GM23248 (cell line): ENCODE measurements around the gene KIZ. TPM values are rescaled to one million over a fixed set of nuclear protein-coding genes. Genes with fewer than 3 reads are reported as not detected.

Experiments
- DNase-seq: peaks from one replicate; pipeline ENCODE4 v3.0.0-alpha.2; 2015
- H2AFZ ChIP-seq: fragments of 200-600 bp; sonication (generic); 2 replicates; pipeline ENCODE4 v1.6.1; 2016; ENCODE audit warnings: antibody characterized with exemption
- H3F3A ChIP-seq: fragments of 200-600 bp; sonication (generic); 2 replicates; pipeline ENCODE4 v1.6.1; 2016; ENCODE audit warnings: mild to moderate bottlenecking, antibody characterized with exemption, mixed run types; ENCODE audit not compliant: insufficient read depth
- H3K27ac ChIP-seq: fragments of 200-600 bp; sonication (generic); 2 replicates; pipeline ENCODE4 v1.5.1; 2016; ENCODE audit warnings: mild to moderate bottlenecking
- H3K27me3 ChIP-seq: fragments of 200-600 bp; sonication (generic); replicated peaks from 2 replicates; pipeline ENCODE4 v1.6.1; 2016; ENCODE audit warnings: mild to moderate bottlenecking; ENCODE audit not compliant: insufficient read depth
- H3K36me3 ChIP-seq: fragments of 200-600 bp; sonication (generic); 2 replicates; pipeline ENCODE4 v1.6.1; 2016; ENCODE audit warnings: low read depth, mild to moderate bottlenecking
- H3K4me1 ChIP-seq: fragments of 200-600 bp; sonication (generic); 2 replicates; pipeline ENCODE4 v1.6.1; 2016; ENCODE audit warnings: mild to moderate bottlenecking; ENCODE audit not compliant: insufficient read depth
- H3K4me2 ChIP-seq: fragments of 200-600 bp; sonication (generic); one replicate; pipeline ENCODE4 v1.6.1; 2016; ENCODE audit warnings: mild to moderate bottlenecking; ENCODE audit not compliant: unreplicated experiment
- H3K4me3 ChIP-seq: fragments of 200-600 bp; sonication (generic); 2 replicates; pipeline ENCODE4 v1.5.1; 2016; ENCODE audit warnings: mild to moderate bottlenecking
- H3K79me2 ChIP-seq: fragments of 200-600 bp; sonication (generic); 2 replicates; pipeline ENCODE4 v1.6.1; 2016; ENCODE audit warnings: mild to moderate bottlenecking; ENCODE audit not compliant: insufficient read depth
- H3K9ac ChIP-seq: fragments of 200-600 bp; sonication (generic); 2 replicates; pipeline ENCODE4 v1.6.1; 2016; ENCODE audit warnings: mild to moderate bottlenecking
- H3K9me2 ChIP-seq: fragments of 200-600 bp; sonication (generic); 2 replicates; pipeline ENCODE4 v1.6.1; 2016; ENCODE audit warnings: mixed run types, mild to moderate bottlenecking, moderate library complexity; ENCODE audit not compliant: insufficient read depth
- H3K9me3 ChIP-seq: fragments of 200-600 bp; sonication (generic); one replicate; pipeline ENCODE4 v1.6.1; 2017; ENCODE audit warnings: low read depth
- H4K20me1 ChIP-seq: fragments of 200-600 bp; sonication (generic); 2 replicates; pipeline ENCODE4 v1.6.0; 2016; ENCODE audit not compliant: insufficient read depth
- EZH2 ChIP-seq: fragments of 200-600 bp; sonication (generic); IDR thresholded peaks from 2 replicates; pipeline ENCODE4 v1.6.1; 2018; ENCODE audit warnings: antibody characterized with exemption, mild to moderate bottlenecking; ENCODE audit not compliant: insufficient read depth, poor library complexity, severe bottlenecking
- EZH2phosphoT487 ChIP-seq: fragments of 200-600 bp; sonication (generic); IDR thresholded peaks from 2 replicates; pipeline ENCODE4 v1.6.1; 2018; ENCODE audit warnings: antibody characterized with exemption, moderate library complexity, mild to moderate bottlenecking, low read depth; ENCODE audit not compliant: insufficient read depth
- WGBS, 2 experiments: methylation state at CpG; one replicate each; pipeline ENCODE4 v1.1.6; 2015 to 2017; ENCODE audit warnings: low lambda C conversion rate in 2 of 2, low coverage in 1 of 2; ENCODE audit errors: missing lambda C conversion rate in 2 of 2; 5-methylcytosine and 5-hydroxymethylcytosine counted together
- in situ Hi-C: fragments of 300-500 bp; cut with MboI; formaldehyde crosslinking; loops from 2 replicates; pipeline ENCODE4 v1.15.0; 2020
- polyA plus RNA-seq: library from polyadenylated mRNA; unstranded; fragments of >200 nt; fragmentation: Nextera tagmentation; extraction: Ambion mirVana; gene quantifications from 2 replicates; pipeline ENCODE4 v1.2.1, GENCODE V29; 2016
- total RNA-seq: library from RNA; depleted of rRNA; stranded (reverse); fragments of >200 nt; shearing (Covaris generic); gene quantifications from 2 replicates; pipeline ENCODE4 v1.2.3, GENCODE V29; 2014

KIZ gene
- total and polyA plus RNA-seq, 2 experiments from 2014 or later: 15.4 to 24.5 TPM

GRCh38 chr20:21137078-21137477 is 11.2 kb downstream of the KIZ start:
- Histone ChIP-seq H3K4me3 (no peak overlapping the region), H3K4me1 (no peaks in the 10 kb centered on the region), H3K4me2 (no peak overlapping the region), H3K27me3 (no peaks in the 10 kb centered on the region), H3K9ac (no peak overlapping the region), H2AFZ (no peak overlapping the region), H3K79me2 (no peaks in the 10 kb centered on the region), H3K27ac (no peak overlapping the region), H3K9me2 (no peaks in the 10 kb centered on the region), H3F3A (no peaks in the 10 kb centered on the region), H3K36me3 (no peaks in the 10 kb centered on the region), H3K9me3 (no peaks in the 10 kb centered on the region), H4K20me1 (no peaks in the 10 kb centered on the region)
- 80% methylated on average over 1 of the region's 1 CpG for WGBS, 2 experiments
- no peak for DNase-seq
- TF ChIP-seq EZH2 (no peak), EZH2phosphoT487 (no peak)
- in situ Hi-C loops: no loop called here

GRCh38 chr20:21139881-21140566 is 14.1 kb downstream of the KIZ start:
- H3K9me3 ChIP-seq: no peaks in the 10 kb centered on the region
- H3K36me3 ChIP-seq: no peaks in the 10 kb centered on the region
- no peaks in the 10 kb centered on the region for H4K20me1 ChIP-seq

GRCh38 chr20:21141825-21142224 is 15.9 kb downstream of the KIZ start:
- no peak for TF ChIP-seq EZH2phosphoT487
- TF ChIP-seq EZH2: no peak

More at GRCh38 chr20:21139881-21140566, 14.1 kb downstream of the KIZ start:
- Histone ChIP-seq H3K9me2 (no peaks in the 10 kb centered on the region), H3K27me3 (no peaks in the 10 kb centered on the region), H3K79me2 (no peaks in the 10 kb centered on the region), H3K4me2 (no peak overlapping the region), H3K4me1 (no peaks in the 10 kb centered on the region), H3K9ac (no peak overlapping the region), H2AFZ (no peak overlapping the region), H3K27ac (no peak overlapping the region), H3F3A (no peaks in the 10 kb centered on the region), H3K4me3 (no peak overlapping the region)
- in situ Hi-C loops: no loop called here
- DNase-seq: no peak
- 74% methylated on average over 3 of the region's 3 CpGs for WGBS, 2 experiments
- no peak for TF ChIP-seq EZH2phosphoT487

GRCh38 chr20:21143194-21143890 is 17.5 kb downstream of the KIZ start:
- Histone ChIP-seq H3K9me3 (no peaks in the 10 kb centered on the region), H3K9me2 (no peaks in the 10 kb centered on the region), H3K4me3 (no peak overlapping the region), H2AFZ (no peak overlapping the region), H3K27ac (no peak overlapping the region), H3F3A (no peaks in the 10 kb centered on the region), H4K20me1 (no peaks in the 10 kb centered on the region), H3K4me2 (no peak overlapping the region), H3K79me2 (no peaks in the 10 kb centered on the region), H3K9ac (no peak overlapping the region), H3K27me3 (no peaks in the 10 kb centered on the region), H3K36me3 (peaks cover 5% of the 10 kb centered on the region; the same call in 1 of the 2 replicates), H3K4me1 (peaks cover 7% of the 10 kb centered on the region)
- TF ChIP-seq EZH2 (no peak), EZH2phosphoT487 (no peak)
- 75 to 78% methylated on average over 7 of the region's 7 CpGs for WGBS, 2 experiments
- DNase-seq: no peak
- in situ Hi-C loops: no loop called here

More at GRCh38 chr20:21141825-21142224, 15.9 kb downstream of the KIZ start:
- Histone ChIP-seq H3K4me3 (no peak overlapping the region), H3K4me1 (no peaks in the 10 kb centered on the region), H3K4me2 (no peak overlapping the region), H3K27ac (no peak overlapping the region), H3K79me2 (no peaks in the 10 kb centered on the region), H3F3A (no peaks in the 10 kb centered on the region), H3K9ac (no peak overlapping the region), H3K27me3 (no peaks in the 10 kb centered on the region), H3K9me3 (no peaks in the 10 kb centered on the region), H3K36me3 (peaks cover under 1% of the 10 kb centered on the region; the same call in 1 of the 2 replicates), H3K9me2 (no peaks in the 10 kb centered on the region), H2AFZ (no peak overlapping the region), H4K20me1 (no peaks in the 10 kb centered on the region)
- WGBS, 2 experiments: 81 to 84% methylated on average over 4 to 5 of the region's 5 CpGs
- no peak for DNase-seq
- in situ Hi-C loops: no loop called here
